Measurements from ENCODE around the gene CLASP1. TPM values are rescaled to one million over a fixed set of nuclear protein-coding genes. Genes with fewer than 3 reads are reported as not detected.
"Not testable (repeated sequence)": the region's sequence is repeated elsewhere in the genome, so short reads cannot be mapped to it uniquely, and the experiment has no call there.

Gene CLASP1
- total RNA-seq, 1 experiment from 2014 or later, result 46.1 TPM

DNA sequence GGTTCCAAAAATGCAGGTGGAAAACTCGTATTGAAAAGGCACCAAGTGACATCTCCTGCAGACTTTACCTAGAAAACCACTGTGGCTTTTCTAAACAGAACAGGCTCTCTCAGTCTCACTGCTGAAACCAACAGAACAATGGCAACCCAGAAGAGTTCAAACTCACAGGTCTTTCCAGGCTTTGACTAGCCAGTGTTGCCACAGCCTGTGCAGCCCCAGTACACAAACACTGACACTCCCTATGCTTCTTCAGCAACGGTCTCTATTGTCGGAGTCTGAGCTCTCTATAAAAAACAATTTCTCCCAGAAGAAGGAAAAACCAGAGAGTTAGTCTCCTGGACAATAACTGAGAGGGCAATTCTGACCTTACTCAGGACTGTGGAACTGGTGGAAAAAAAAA lies 206.4 kb downstream of the CLASP1 start:
- no peak overlapping the region for H3K27ac Mint-ChIP-seq (ENCODE audit: unreplicated experiment)
- H3K4me1 Mint-ChIP-seq (ENCODE audit: low read depth, unreplicated experiment), result peaks cover 6% of the 10 kb centered on the region
- no peaks in the 10 kb centered on the region for H3K9me3 ChIP-seq
- H3K9me3 Mint-ChIP-seq (ENCODE audit: unreplicated experiment), result no peaks in the 10 kb centered on the region
- H3K4me3 ChIP-seq (ENCODE audit: low read depth, low read length), result no peak overlapping the region
- intact Hi-C loops (cut with micrococcal nuclease; ENCODE audit: unreplicated experiment), result no loop called here
- H3K36me3 ChIP-seq (ENCODE audit: control insufficient read depth, insufficient read depth, low read length), result peaks cover 6% of the 10 kb centered on the region
- no peaks in the 10 kb centered on the region for H3K4me1 ChIP-seq
- no peak overlapping the region for H3K4me3 Mint-ChIP-seq (ENCODE audit: unreplicated experiment)
- no peaks in the 10 kb centered on the region for H3K27me3 ChIP-seq (replicated peaks; ENCODE audit: control insufficient read depth, insufficient read depth, low read length)
- BruUV-seq (replicated peaks), result no TSS peak
- POLR2A ChIA-PET, result no interaction called here
- peaks cover 52% of the 10 kb centered on the region for H3K36me3 Mint-ChIP-seq (ENCODE audit: insufficient read depth, unreplicated experiment)
- no peak for DNase-seq
- TF ChIP-seq, protein P1, sequence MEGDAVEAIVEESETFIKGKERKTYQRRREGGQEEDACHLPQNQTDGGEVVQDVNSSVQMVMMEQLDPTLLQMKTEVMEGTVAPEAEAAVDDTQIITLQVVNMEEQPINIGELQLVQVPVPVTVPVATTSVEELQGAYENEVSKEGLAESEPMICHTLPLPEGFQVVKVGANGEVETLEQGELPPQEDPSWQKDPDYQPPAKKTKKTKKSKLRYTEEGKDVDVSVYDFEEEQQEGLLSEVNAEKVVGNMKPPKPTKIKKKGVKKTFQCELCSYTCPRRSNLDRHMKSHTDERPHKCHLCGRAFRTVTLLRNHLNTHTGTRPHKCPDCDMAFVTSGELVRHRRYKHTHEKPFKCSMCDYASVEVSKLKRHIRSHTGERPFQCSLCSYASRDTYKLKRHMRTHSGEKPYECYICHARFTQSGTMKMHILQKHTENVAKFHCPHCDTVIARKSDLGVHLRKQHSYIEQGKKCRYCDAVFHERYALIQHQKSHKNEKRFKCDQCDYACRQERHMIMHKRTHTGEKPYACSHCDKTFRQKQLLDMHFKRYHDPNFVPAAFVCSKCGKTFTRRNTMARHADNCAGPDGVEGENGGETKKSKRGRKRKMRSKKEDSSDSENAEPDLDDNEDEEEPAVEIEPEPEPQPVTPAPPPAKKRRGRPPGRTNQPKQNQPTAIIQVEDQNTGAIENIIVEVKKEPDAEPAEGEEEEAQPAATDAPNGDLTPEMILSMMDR (IDR thresholded peaks at IDR 0.05; ENCODE audit: insufficient read depth in 1 of 2, low read depth in 1 of 2, low read length in 1 of 2, severe bottlenecking in 1 of 2, unreplicated experiment in 1 of 2), result no peak
- no peaks in the 10 kb centered on the region for H3K27me3 Mint-ChIP-seq (ENCODE audit: insufficient read depth, unreplicated experiment)
- CTCF ChIA-PET, result no interaction called here

GRCh38 chr2:121438290-121438689 lies 211.0 kb downstream of the CLASP1 start:
- H3K4me1 Mint-ChIP-seq (ENCODE audit: low read depth, unreplicated experiment); H3K27me3 ChIP-seq (replicated peaks; ENCODE audit: control insufficient read depth, insufficient read depth, low read length); H3K9me3 ChIP-seq; H3K27ac Mint-ChIP-seq (ENCODE audit: unreplicated experiment); CTCF ChIA-PET; H3K4me3 Mint-ChIP-seq (ENCODE audit: unreplicated experiment); H3K4me3 ChIP-seq (ENCODE audit: low read depth, low read length); DNase-seq; H3K4me1 ChIP-seq; H3K27me3 Mint-ChIP-seq (ENCODE audit: insufficient read depth, unreplicated experiment); intact Hi-C loops (cut with micrococcal nuclease; ENCODE audit: unreplicated experiment); H3K9me3 Mint-ChIP-seq (ENCODE audit: unreplicated experiment); POLR2A ChIA-PET; BruUV-seq (replicated peaks); H3K36me3 ChIP-seq (ENCODE audit: control insufficient read depth, insufficient read depth, low read length): not testable (repeated sequence)
- peaks cover 43% of the 10 kb centered on the region for H3K36me3 Mint-ChIP-seq (ENCODE audit: insufficient read depth, unreplicated experiment)

GRCh38 chr2:121436918-121437317 lies 212.3 kb downstream of the CLASP1 start:
- POLR2A ChIA-PET, result no interaction called here
- TF ChIP-seq, protein P1 (IDR thresholded peaks at IDR 0.05; ENCODE audit: insufficient read depth in 1 of 2, low read depth in 1 of 2, low read length in 1 of 2, severe bottlenecking in 1 of 2, unreplicated experiment in 1 of 2), result no peak
- CTCF ChIA-PET, result no interaction called here

DNA sequence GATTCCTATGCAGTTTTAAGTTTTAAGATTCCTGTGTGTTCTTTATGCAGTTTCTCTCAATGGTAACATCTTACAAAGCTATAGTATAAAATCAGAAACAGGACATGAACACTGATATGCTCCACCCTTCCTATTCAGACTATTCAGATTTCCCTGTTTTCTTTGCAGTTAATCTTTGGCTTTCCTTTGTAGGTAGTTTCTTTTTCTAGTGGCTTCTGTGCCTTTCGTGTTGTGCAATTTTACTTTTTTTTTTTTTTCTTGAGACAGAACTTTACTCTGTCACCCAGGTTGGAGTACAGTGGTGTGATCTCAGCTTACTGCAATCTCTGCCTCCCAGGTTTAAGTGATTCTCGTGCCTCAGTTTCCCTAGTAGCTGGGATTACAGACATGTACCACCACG lies 213.5 kb downstream of the CLASP1 start:
- no peak overlapping the region for H3K27ac Mint-ChIP-seq (ENCODE audit: unreplicated experiment)
- BruUV-seq (replicated peaks), result no TSS peak
- Histone ChIP-seq H3K9me3 (no peaks in the 10 kb centered on the region), H3K27me3 (replicated peaks; ENCODE audit: control insufficient read depth, insufficient read depth, low read length) (no peaks in the 10 kb centered on the region), H3K4me1 (peaks cover 5% of the 10 kb centered on the region), H3K36me3 (ENCODE audit: control insufficient read depth, insufficient read depth, low read length) (no peaks in the 10 kb centered on the region; the same call in 1 of the 2 replicates), H3K4me3 (ENCODE audit: low read depth, low read length) (no peak overlapping the region)
- no peak for DNase-seq
- H3K9me3 Mint-ChIP-seq (ENCODE audit: unreplicated experiment), result no peaks in the 10 kb centered on the region
- intact Hi-C loops (cut with micrococcal nuclease; ENCODE audit: unreplicated experiment), result no loop called here
- TF ChIP-seq, protein P1 (IDR thresholded peaks at IDR 0.05; ENCODE audit: insufficient read depth in 1 of 2, low read depth in 1 of 2, low read length in 1 of 2, severe bottlenecking in 1 of 2, unreplicated experiment in 1 of 2), result no peak
- no peaks in the 10 kb centered on the region for H3K4me1 Mint-ChIP-seq (ENCODE audit: low read depth, unreplicated experiment)
- no peaks in the 10 kb centered on the region for H3K27me3 Mint-ChIP-seq (ENCODE audit: insufficient read depth, unreplicated experiment)
- no peak overlapping the region for H3K4me3 Mint-ChIP-seq (ENCODE audit: unreplicated experiment)
- ChIA-PET POLR2A (no interaction called here), CTCF (no interaction called here)
- peaks cover 43% of the 10 kb centered on the region for H3K36me3 Mint-ChIP-seq (ENCODE audit: insufficient read depth, unreplicated experiment)

More at GRCh38 chr2:121436918-121437317, 212.3 kb downstream of the CLASP1 start:
- intact Hi-C loops (cut with micrococcal nuclease; ENCODE audit: unreplicated experiment), result no loop called here
- Histone ChIP-seq H3K9me3 (no peaks in the 10 kb centered on the region), H3K36me3 (ENCODE audit: control insufficient read depth, insufficient read depth, low read length) (no peaks in the 10 kb centered on the region; the same call in 1 of the 2 replicates), H3K27me3 (replicated peaks; ENCODE audit: control insufficient read depth, insufficient read depth, low read length) (no peaks in the 10 kb centered on the region), H3K4me1 (no peaks in the 10 kb centered on the region), H3K4me3 (ENCODE audit: low read depth, low read length) (no peak overlapping the region)
- Mint-ChIP-seq H3K27me3 (ENCODE audit: insufficient read depth, unreplicated experiment) (no peaks in the 10 kb centered on the region), H3K4me3 (ENCODE audit: unreplicated experiment) (no peak overlapping the region), H3K36me3 (ENCODE audit: insufficient read depth, unreplicated experiment) (peaks cover 45% of the 10 kb centered on the region), H3K9me3 (ENCODE audit: unreplicated experiment) (no peaks in the 10 kb centered on the region), H3K27ac (ENCODE audit: unreplicated experiment) (no peak overlapping the region), H3K4me1 (ENCODE audit: low read depth, unreplicated experiment) (no peaks in the 10 kb centered on the region)
- DNase-seq, result no peak
- no TSS peak for BruUV-seq (replicated peaks)
